Esophagus squamous epithelium (tissue), 5 donors: ENCODE data around the gene COX4I1. TPM values are rescaled to one million over a fixed set of nuclear protein-coding genes. Genes with fewer than 3 reads are reported as not detected.

Experiments used
- DNase-seq: peaks from one replicate; lab custom pipeline; 2025; lab: John Stamatoyannopoulos, UW
- H3K27ac ChIP-seq, 4 donors: fragments of 200-600 bp; sonication (generic); one replicate each; pipeline ENCODE4 v1.5.1; 2016 to 2019; ENCODE audit warnings: mild to moderate bottlenecking in 1 of 4
- H3K27me3 ChIP-seq, 4 donors: fragments of 200-600 bp; sonication (generic); 1 replicate in 3 of 4; 2 replicates in 1 of 4; pipeline versions ENCODE4 v1.5.1 to v1.6.0; 2017 to 2021; ENCODE audit warnings: antibody characterized with exemption in 1 of 4
- H3K36me3 ChIP-seq, 3 donors: fragments of 200-600 bp; sonication (generic); one replicate each; pipeline ENCODE4 v1.5.1; 2016 to 2019
- H3K4me1 ChIP-seq, 3 donors: fragments of 200-600 bp; sonication (generic); one replicate each; pipeline ENCODE4 v1.5.1; 2017 to 2019
- H3K4me3 ChIP-seq, 4 donors: fragments of 200-600 bp; sonication (generic); 1 replicate in 3 of 4; 2 replicates in 1 of 4; pipeline ENCODE4 v1.5.1; 2016 to 2019; ENCODE audit warnings: mild to moderate bottlenecking in 2 of 4, moderate library complexity in 1 of 4
- H3K9me3 ChIP-seq, 3 donors: fragments of 200-600 bp; sonication (generic); one replicate each; pipeline ENCODE4 v1.5.1; 2016 to 2019
- CTCF ChIP-seq, 6 experiments: fragments of 450-650 bp in 4 of 6; fragments of 200-600 bp in 2 of 6; sonication (generic) in 2 of 6; IDR thresholded peaks; one replicate each; pipeline ENCODE4 v1.5.1; 2016 to 2019; ENCODE audit warnings: antibody characterized with exemption in 6 of 6, mild to moderate bottlenecking in 4 of 6, moderate library complexity in 4 of 6
- POLR2A ChIP-seq, 4 donors: fragments of 450-650 bp; IDR thresholded peaks; one replicate each; pipeline ENCODE4 v1.6.1; 2017; ENCODE audit warnings: antibody characterized with exemption in 4 of 4, mild to moderate bottlenecking in 4 of 4, moderate library complexity in 3 of 4
- WGBS, 2 donors: methylation state at CpG; one replicate each; pipeline ENCODE4 v1.1.5; 2018; 5-methylcytosine and 5-hydroxymethylcytosine counted together
- intact Hi-C: fragments of 100-400 bp; cut with DNase I; formaldehyde crosslinking; loops from one replicate; pipeline ENCODE4 v1.15.0; 2022
- total RNA-seq, 4 donors: library from RNA; depleted of rRNA; stranded (reverse); fragments of >200 nt; gene quantifications; one replicate each; pipeline ENCODE4 v1.1.0, GENCODE V29; 2016
- donor health status: DM: yes; HTN: yes; CAD: no.

Gene COX4I1
- total RNA-seq, 4 donors from 2014 or later, result 497 to 580 (median 549) TPM

GRCh38 chr16:85765767-85766166 lies 33.7 kb upstream of the COX4I1 start:
- Histone ChIP-seq H3K9me3 (no peaks in the 10 kb centered on the region), H3K27me3 (peaks cover 0 to 55% (median 0%) of the 10 kb centered on the region in 4 donors), H3K4me3 (no peak overlapping the region), H3K27ac (no peak overlapping the region), H3K36me3 (no peaks in the 10 kb centered on the region), H3K4me1 (peaks cover 0 to 9% (median 5%) of the 10 kb centered on the region in 3 donors)
- intact Hi-C loops, result no loop called here
- no peak for DNase-seq
- TF ChIP-seq CTCF (IDR thresholded peaks at IDR 0.05) (no peak), POLR2A (IDR thresholded peaks at IDR 0.05) (no peak)
- WGBS, 2 donors, result 60 to 81% methylated on average over 4 to 8 of the region's 8 CpGs

GRCh38 chr16:85767531-85767930 lies 32.0 kb upstream of the COX4I1 start:
- no peak for DNase-seq
- Histone ChIP-seq H3K27ac (no peak overlapping the region), H3K9me3 (no peaks in the 10 kb centered on the region), H3K36me3 (no peaks in the 10 kb centered on the region), H3K4me3 (no peak overlapping the region), H3K27me3 (peaks cover 0 to 37% (median 0%) of the 10 kb centered on the region in 4 donors), H3K4me1 (peaks cover 0 to 9% (median 5%) of the 10 kb centered on the region in 3 donors)
- TF ChIP-seq CTCF (IDR thresholded peaks at IDR 0.05) (no peak), POLR2A (IDR thresholded peaks at IDR 0.05) (no peak)
- WGBS, 2 donors, result 31 to 38% methylated on average over 6 to 8 of the region's 8 CpGs
- intact Hi-C loops, result no loop called here

GRCh38 chr16:85768199-85768598 lies 31.3 kb upstream of the COX4I1 start:
- TF ChIP-seq CTCF (IDR thresholded peaks at IDR 0.05) (no peak), POLR2A (IDR thresholded peaks at IDR 0.05) (no peak)
- Histone ChIP-seq H3K27ac (no peak overlapping the region), H3K9me3 (no peaks in the 10 kb centered on the region), H3K27me3 (peaks cover 0 to 30% (median 0%) of the 10 kb centered on the region in 4 donors), H3K4me1 (peaks cover 0 to 9% (median 5%) of the 10 kb centered on the region in 3 donors), H3K4me3 (no peak overlapping the region), H3K36me3 (no peaks in the 10 kb centered on the region)
- 31% methylated on average over 2 of the region's 2 CpGs; no CpG with 5 or more reads in 1 of the 2 donors for WGBS, 2 donors
- intact Hi-C loops, result no loop called here
- DNase-seq, result no peak

- Histone ChIP-seq H3K4me3 (no peak overlapping the region), H3K9me3 (no peaks in the 10 kb centered on the region), H3K27me3 (peaks cover 0 to 9% (median 0%) of the 10 kb centered on the region in 4 donors), H3K4me1 (peaks cover 0 to 9% (median 5%) of the 10 kb centered on the region in 3 donors), H3K27ac (no peak overlapping the region), H3K36me3 (peaks cover 0 to 9% (median 0%) of the 10 kb centered on the region in 3 donors)
- WGBS, 2 donors, result 57 to 86% methylated on average over 6 of the region's 6 CpGs
- intact Hi-C loops, result no loop called here
- no peak for TF ChIP-seq CTCF (IDR thresholded peaks at IDR 0.05)
- TF ChIP-seq POLR2A (IDR thresholded peaks at IDR 0.05), result no peak
- DNase-seq, result no peak
Measured at GRCh38 chr16:85770741-85771140, 28.8 kb upstream of the COX4I1 start.

GRCh38 chr16:85773044-85773443 lies 26.5 kb upstream of the COX4I1 start:
- DNase-seq, result no peak
- 92 to 94% methylated on average over 6 of the region's 6 CpGs for WGBS, 2 donors
- H3K27me3 ChIP-seq, result no peaks in the 10 kb centered on the region
- H3K36me3 ChIP-seq, result peaks cover 0 to 16% (median 0%) of the 10 kb centered on the region in 3 donors
- H3K4me3 ChIP-seq, result no peak overlapping the region
- no peak overlapping the region for H3K27ac ChIP-seq
- TF ChIP-seq POLR2A (IDR thresholded peaks at IDR 0.05) (no peak), CTCF (IDR thresholded peaks at IDR 0.05) (no peak)
- no peaks in the 10 kb centered on the region for H3K9me3 ChIP-seq
- H3K4me1 ChIP-seq, result peaks cover 0 to 12% (median 9%) of the 10 kb centered on the region in 3 donors
- intact Hi-C loops, result no loop called here
